HG03159 (cell line): ENCODE data around the gene ASGR1.

Experiments
- ATAC-seq: cut with Tn5 transposase; IDR thresholded peaks from one replicate; pipeline ENCODE4 v1.9.1; 2021; ENCODE audit warnings: mild to moderate bottlenecking, moderate library complexity; ENCODE audit not compliant: unreplicated experiment

The ASGR1 gene

GRCh38 chr17:7179317-7180254 is at the start of gene ASGR1:
Gene ASGR1 (minus strand): TSS chr17:7179370. CDS start chr17:7178563, 807 bp downstream.
- ATAC-seq, result no peak

GRCh38 chr17:7228920-7229319 is 49.8 kb upstream of the ASGR1 start:
- no peak for ATAC-seq

GRCh38 chr17:7226721-7227710 is 47.8 kb upstream of the ASGR1 start:
- no peak for ATAC-seq

GRCh38 chr17:7225711-7226331 is 46.7 kb upstream of the ASGR1 start:
- ATAC-seq, result no peak

GRCh38 chr17:7224661-7225111 is 45.5 kb upstream of the ASGR1 start:
- ATAC-seq, result no peak

GRCh38 chr17:7224110-7224509 is 44.9 kb upstream of the ASGR1 start:
- ATAC-seq, result no peak

GRCh38 chr17:7223375-7223774 is 44.2 kb upstream of the ASGR1 start:
- no peak for ATAC-seq

- no peak for ATAC-seq
These were observed 43.8 kb upstream of the ASGR1 start for GRCh38 chr17:7222972-7223292.

GRCh38 chr17:7222093-7222971 is 43.2 kb upstream of the ASGR1 start:
- ATAC-seq, result no peak

GRCh38 chr17:7221278-7222092 is 42.3 kb upstream of the ASGR1 start:
- no peak for ATAC-seq

- ATAC-seq, result no peak
These were observed 41.6 kb upstream of the ASGR1 start for GRCh38 chr17:7220593-7221277.

- peak; percentile 46 for ATAC-seq
These were observed 40.8 kb upstream of the ASGR1 start, which contains the start of the genes ACADVL and DLG4 for GRCh38 chr17:7219812-7220592. Gene ACADVL (plus strand): TSS chr17:7219938. CDS start chr17:7219985, 47 bp downstream. Gene DLG4 (minus strand): TSS chr17:7219836.

GRCh38 chr17:7219229-7219811 is 40.1 kb upstream of the ASGR1 start:
- no peak for ATAC-seq

- no peak for ATAC-seq
These were observed 39.6 kb upstream of the ASGR1 start for GRCh38 chr17:7218758-7219157.

GRCh38 chr17:7218166-7218565 is 39.0 kb upstream of the ASGR1 start:
- ATAC-seq, result no peak

GRCh38 chr17:7217113-7217987 is 38.2 kb upstream of the ASGR1 start:
- ATAC-seq, result no peak
